Measurements from ENCODE around the gene G6PC3. TPM values are rescaled to one million over a fixed set of nuclear protein-coding genes. Genes with fewer than 3 reads are reported as not detected.
"Not testable (repeated sequence)": the region's sequence is repeated elsewhere in the genome, so short reads cannot be mapped to it uniquely, and the experiment has no call there.

The G6PC3 gene
- total RNA-seq, result 22.7 and 25.5 TPM in 2 replicates

GRCh38 chr17:44070455-44071197, at the start of gene G6PC3:
Gene G6PC3, plus strand, starts transcription at chr17:44070735. Its CDS starts 231 bp downstream, at chr17:44070966.
- intact Hi-C loops (cut with micrococcal nuclease), result loop anchor here (2.0 kb wide), 2 partner anchors 52 to 56 kb away; partner anchors contain the start of genes HDAC5 and TMEM101

GRCh38 chr17:44021227-44021626, 49.3 kb upstream of the G6PC3 start:
- intact Hi-C loops (cut with micrococcal nuclease), result not testable (repeated sequence)

- intact Hi-C loops (cut with micrococcal nuclease), result no loop called here
Observed at GRCh38 chr17:44022246-44022645, 48.3 kb upstream of the G6PC3 start.

GRCh38 chr17:44023545-44024270, 46.8 kb upstream of the G6PC3 start:
- intact Hi-C loops (cut with micrococcal nuclease), result no loop called here

GRCh38 chr17:44024271-44024663, 46.3 kb upstream of the G6PC3 start:
- intact Hi-C loops (cut with micrococcal nuclease), result no loop called here

GRCh38 chr17:44024853-44025252, 45.7 kb upstream of the G6PC3 start:
- intact Hi-C loops (cut with micrococcal nuclease), result no loop called here

GRCh38 chr17:44029736-44030135, 40.8 kb upstream of the G6PC3 start:
- intact Hi-C loops (cut with micrococcal nuclease), result no loop called here

- intact Hi-C loops (cut with micrococcal nuclease), result no loop called here
Observed at GRCh38 chr17:44030482-44030881, 40.1 kb upstream of the G6PC3 start.

- intact Hi-C loops (cut with micrococcal nuclease), result no loop called here
Observed at GRCh38 chr17:44033861-44034408, 36.6 kb upstream of the G6PC3 start.

GRCh38 chr17:44034688-44035087, 35.8 kb upstream of the G6PC3 start:
- intact Hi-C loops (cut with micrococcal nuclease), result not testable (repeated sequence)

GRCh38 chr17:44037471-44037870, 33.1 kb upstream of the G6PC3 start:
- intact Hi-C loops (cut with micrococcal nuclease), result no loop called here

GRCh38 chr17:44038604-44039011, 31.9 kb upstream of the G6PC3 start:
- intact Hi-C loops (cut with micrococcal nuclease), result no loop called here

- intact Hi-C loops (cut with micrococcal nuclease), result no loop called here
Observed at GRCh38 chr17:44039829-44040635, 30.5 kb upstream of the G6PC3 start.

- intact Hi-C loops (cut with micrococcal nuclease), result no loop called here
Observed at GRCh38 chr17:44043272-44043696, 27.3 kb upstream of the G6PC3 start.

- intact Hi-C loops (cut with micrococcal nuclease), result no loop called here
Observed at GRCh38 chr17:44044071-44044470, 26.5 kb upstream of the G6PC3 start.

GRCh38 chr17:44045486-44045885, 25.0 kb upstream of the G6PC3 start:
- intact Hi-C loops (cut with micrococcal nuclease), result no loop called here

GRCh38 chr17:44046893-44047292, 23.6 kb upstream of the G6PC3 start:
- intact Hi-C loops (cut with micrococcal nuclease), result not testable (repeated sequence)

GRCh38 chr17:44049294-44050060, 21.1 kb upstream of the G6PC3 start:
- intact Hi-C loops (cut with micrococcal nuclease), result no loop called here

GRCh38 chr17:44053125-44053872, 17.2 kb upstream of the G6PC3 start:
- intact Hi-C loops (cut with micrococcal nuclease), result no loop called here
